GM18502 (cell line): ENCODE measurements around the gene RNF5.

Source experiments
- ATAC-seq: cut with Tn5 transposase; IDR thresholded peaks from one replicate; pipeline ENCODE4 v1.9.1; 2021; ENCODE audit warnings: mild to moderate bottlenecking; ENCODE audit not compliant: unreplicated experiment, poor library complexity

Gene RNF5

GRCh38 chr6:32151863-32152768 lies 26.1 kb upstream of the RNF5 start, which contains the start of gene PRRT1:
Gene PRRT1 (minus strand): TSS chr6:32151939. CDS start chr6:32151827, 112 bp downstream.
- ATAC-seq: no peak

DNA sequence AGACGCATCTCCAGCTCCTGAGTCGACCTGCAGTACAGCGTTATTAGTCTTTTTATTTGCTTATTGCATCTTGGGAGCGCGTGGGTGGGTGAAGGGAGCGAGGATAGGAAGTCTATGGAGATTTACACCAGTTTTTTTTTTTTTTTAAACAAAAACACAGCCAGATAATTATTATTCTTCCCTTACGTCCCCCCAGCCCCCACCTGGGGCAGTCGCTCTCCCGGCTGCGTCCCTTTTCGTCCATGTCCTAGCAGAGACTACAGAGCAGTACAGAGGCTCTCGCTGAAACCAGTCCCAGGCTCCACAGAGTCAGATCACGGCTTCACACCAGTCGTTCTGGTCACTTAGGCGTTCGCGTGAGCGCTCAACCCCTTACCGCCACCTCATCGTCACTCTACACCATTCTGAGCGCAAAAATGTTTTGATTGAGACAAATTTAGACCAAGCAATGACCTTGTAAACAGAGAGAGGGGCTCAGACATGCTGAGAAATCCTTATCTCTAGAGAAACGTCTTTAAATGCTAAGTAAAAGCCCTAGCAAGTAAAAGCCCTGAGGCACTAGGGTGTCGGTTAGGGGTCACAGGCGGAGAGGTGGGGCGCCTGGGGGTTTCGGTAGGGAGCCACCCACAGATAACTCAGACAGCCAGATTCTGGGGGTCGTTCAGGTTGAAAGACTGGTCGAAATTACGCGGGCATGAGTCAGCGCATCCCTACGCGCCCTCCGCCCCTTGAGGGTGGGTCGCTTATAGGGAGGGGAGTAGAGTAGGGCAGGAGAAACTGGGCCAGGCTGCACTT lies 25.2 kb upstream of the RNF5 start:
- ATAC-seq: no peak

- ATAC-seq: no peak
These were observed 24.4 kb upstream of the RNF5 start, which contains the start of gene PPT2 for GRCh38 chr6:32153564-32154513. Gene PPT2 (plus strand): TSS chr6:32154141. CDS start chr6:32154595, 454 bp downstream.

GRCh38 chr6:32154514-32155161 lies 23.6 kb upstream of the RNF5 start:
- no peak for ATAC-seq

DNA sequence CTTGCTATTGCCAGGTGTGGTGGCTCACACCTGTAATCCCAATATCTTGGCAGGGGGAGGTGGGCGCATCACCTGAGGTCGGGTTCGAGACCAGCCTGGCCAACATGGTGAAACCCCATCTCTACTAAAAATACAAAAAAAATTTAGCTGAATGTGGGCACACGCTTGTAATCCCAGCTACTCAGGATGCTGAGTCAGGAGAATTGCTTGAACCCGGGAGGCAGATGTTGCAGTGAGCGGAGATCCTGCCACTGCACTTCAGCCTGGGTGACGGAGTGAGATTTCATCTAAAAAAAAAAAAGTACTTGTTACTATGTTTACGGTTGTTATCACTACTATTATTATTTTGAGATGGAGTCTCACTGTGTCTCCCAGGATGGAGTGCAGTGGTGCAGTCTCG lies 21.3 kb upstream of the RNF5 start:
- no peak for ATAC-seq

DNA sequence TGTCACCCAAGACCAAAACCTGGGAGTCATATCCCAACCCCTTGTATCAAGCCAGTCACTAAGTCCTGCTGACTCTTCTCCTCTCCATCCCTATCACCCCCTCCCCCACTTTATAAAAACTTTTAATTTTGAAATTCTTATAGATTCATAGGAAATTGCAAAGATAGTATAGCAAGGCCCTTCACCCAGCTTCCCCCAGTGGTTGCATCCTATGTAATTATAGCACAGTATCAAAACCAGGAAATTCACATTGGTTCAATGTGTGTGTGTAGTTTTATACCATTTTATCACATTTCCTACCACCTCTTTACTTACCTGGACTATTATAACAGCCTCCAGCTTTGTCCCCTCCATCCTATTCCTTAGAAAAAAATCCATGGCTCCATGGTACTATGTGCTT lies 20.2 kb upstream of the RNF5 start:
- ATAC-seq: no peak

GRCh38 chr6:32163559-32164258 lies 14.5 kb upstream of the RNF5 start:
- no peak for ATAC-seq

DNA sequence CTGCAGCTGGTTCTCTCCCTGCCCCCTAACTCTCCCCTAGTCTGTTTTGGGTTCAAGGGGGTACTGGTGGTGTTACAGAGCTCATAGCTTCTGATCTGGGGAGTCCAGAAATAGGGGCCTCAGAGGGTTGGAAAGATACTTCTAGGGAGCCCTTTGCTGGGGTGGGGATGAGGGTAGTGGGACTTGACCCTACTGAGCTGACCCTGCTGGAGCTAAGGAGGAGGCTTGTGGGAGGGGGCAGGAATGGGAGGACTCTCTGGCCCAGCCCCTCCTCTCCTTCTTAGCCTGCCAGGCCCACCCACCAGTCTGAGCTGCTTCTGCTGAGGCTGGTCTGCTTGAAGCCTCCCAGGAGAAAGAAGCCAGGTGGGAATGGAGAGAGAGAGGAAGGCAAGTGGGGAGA lies 13.9 kb upstream of the RNF5 start, which contains the start of gene EGFL8:
TSS of gene EGFL8 (plus strand) at position 301 of the 400 bp plus-strand sequence. CDS start 1,571 bp downstream, outside the sequence.
- ATAC-seq: no peak

DNA sequence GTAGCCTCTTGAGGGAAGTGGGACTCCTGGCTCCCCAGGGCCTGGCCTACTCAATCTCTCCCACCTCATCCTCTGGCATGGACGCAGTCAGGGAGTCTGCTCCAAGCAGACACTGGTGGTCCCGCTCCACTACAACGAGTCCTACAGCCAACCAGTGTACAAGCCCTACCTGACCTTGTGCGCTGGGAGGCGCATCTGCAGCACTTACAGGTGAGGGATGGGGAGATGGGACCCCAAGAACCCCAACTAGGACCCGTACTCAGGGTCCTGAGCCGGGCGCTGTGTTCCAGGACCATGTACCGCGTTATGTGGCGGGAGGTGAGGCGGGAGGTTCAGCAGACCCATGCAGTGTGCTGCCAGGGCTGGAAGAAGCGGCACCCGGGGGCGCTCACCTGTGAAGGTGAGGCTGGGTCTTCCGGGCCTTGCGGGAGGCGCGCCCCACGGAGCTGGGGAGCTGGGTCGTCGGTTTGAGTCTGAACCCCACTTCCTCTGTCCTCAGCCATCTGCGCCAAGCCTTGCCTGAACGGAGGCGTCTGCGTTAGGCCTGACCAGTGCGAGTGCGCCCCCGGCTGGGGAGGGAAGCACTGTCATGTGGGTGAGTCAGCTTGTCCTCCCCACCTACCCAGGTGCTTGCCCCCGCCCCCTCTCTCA lies 11.7 kb upstream of the RNF5 start:
- ATAC-seq: no peak

GRCh38 chr6:32167154-32167760 lies 10.9 kb upstream of the RNF5 start:
- no peak for ATAC-seq

DNA sequence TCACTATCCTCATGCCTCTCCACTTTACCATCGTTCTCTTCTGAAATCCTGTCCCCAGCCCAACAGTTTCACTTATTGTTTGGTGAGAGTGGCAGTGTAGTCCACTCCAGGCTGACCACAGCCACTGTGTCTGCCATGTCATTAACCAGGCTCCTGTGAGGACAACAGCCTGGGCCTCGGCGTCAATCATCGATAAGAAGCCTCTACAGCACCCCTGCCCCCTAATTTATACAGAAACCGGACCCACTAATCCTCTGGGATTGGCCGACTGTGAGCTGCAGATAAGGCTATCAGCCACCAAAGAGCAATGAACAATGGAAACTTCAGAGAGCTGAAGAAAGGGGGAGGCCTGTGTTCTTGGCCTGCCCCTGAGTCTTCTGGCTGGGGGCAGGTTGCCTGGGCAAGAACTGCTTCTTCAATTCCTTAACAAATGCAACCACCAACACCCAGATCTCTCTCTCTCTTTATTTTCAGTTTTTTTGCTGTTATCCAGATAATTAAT lies 10.4 kb upstream of the RNF5 start:
- ATAC-seq: no peak

DNA sequence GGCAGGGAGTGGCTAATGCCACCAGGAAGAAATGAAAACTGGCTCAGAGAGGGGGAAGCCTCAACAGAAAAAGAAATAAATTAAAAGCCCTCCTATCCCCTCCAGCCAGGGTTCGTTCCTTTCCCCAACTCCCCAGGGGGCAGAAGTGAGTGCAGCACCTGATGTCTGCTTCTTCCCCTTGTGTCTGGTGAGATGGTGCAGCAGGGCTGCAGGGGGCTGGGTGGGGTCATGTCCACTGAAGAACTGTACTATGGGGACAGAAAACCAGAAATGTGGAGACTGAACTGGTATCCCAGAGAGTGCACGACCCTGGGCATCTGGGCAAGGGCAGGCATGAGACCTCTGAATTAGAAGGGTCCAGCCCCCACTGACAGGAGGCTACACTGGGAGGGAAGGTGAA lies 9.9 kb upstream of the RNF5 start:
- no peak for ATAC-seq

DNA sequence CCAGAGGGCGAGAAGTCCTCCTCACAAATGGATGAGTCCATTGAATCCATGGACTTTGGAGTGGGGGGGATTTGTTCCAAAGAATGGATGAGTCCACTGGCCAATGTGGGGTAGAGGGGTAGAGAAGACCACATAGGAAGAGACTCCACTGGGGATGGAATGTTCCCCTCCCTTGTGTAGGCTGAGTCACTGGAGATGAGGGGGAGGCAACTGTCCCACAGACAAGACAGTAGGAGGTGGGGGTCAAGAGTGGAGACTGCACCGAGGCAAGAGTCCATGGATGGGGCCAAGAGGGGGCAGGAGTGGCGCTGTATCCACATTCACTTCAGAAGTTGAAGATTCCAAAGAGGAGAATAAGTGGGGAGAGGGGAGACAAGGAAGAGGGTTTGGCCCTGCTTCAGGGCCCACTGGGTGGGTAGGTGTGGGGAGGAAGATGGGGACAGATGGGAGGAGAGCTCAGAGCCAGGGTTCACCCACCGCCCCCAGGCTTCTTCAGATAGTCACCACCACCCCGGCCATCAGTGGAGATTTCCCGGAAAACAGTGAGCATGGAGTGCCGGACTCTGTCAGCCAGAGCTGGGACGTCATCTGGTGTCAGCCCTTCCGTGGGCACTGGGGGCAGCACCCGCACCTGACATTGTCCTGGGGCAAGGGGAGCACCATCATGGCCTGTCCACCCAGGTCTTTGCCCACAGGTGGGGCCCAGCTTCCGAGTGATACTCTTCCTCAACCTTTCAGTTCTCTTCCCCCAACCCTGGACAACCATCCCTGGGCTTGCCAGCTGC lies 9.2 kb upstream of the RNF5 start:
- ATAC-seq: no peak

GRCh38 chr6:32170294-32170693 lies 7.9 kb upstream of the RNF5 start:
- no peak for ATAC-seq

DNA sequence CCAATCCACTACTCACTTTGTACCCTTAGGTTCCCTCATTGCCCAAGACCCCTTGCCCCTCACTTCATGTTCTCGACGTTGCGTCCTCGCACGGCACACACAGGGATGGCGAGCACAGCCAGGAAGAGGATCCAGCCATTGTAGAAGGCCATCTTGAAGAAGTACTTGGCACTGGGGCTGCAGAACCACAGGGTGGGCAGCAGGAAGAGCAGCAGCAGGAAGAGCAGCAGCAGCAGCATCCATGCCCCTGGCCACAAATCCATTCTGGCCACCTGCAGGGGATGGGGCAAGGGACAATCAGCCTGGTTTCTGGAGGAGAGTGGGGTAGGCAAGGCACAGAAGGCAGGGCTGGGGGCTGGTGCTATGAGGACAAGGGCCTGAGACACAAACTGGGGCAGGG lies 7.0 kb upstream of the RNF5 start:
- no peak for ATAC-seq

- no peak for ATAC-seq
These were observed 5.0 kb upstream of the RNF5 start for GRCh38 chr6:32173051-32173727.

DNA sequence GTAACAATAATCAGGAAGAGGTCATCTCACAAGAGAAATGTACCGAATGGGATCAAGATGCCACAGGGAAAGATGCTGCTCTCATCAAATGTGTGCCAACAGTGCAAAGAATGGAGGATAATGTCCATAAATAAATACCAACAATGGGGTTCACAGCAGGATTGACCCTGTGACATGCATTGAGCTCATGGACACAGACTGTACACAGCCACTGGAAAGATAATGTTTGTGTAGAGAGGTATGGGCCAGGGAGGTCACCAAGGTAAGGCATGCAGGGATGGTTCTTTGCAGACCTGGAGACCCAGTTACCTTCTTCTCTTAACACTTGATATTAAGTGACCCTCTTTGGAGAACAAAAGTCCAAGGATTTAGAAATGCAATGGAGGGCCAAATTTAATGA lies 3.8 kb upstream of the RNF5 start:
- ATAC-seq: no peak
